Activated B cell treated with CpG ODN at 0.5 μM for 24 hours (primary cell): ENCODE measurements around the gene LZTS2. TPM values are rescaled to one million over a fixed set of nuclear protein-coding genes. Genes with fewer than 3 reads are reported as not detected.

Experiments used
- ATAC-seq: fragments of 200-7000 bp; cut with Tn5 transposase; one replicate; pipeline ENCODE4 v1.10.0; 2021; ENCODE audit warnings: low read depth, mild to moderate bottlenecking, moderate library complexity
- CTCF ChIA-PET: fragments of 350-600 bp; sonication (Branson Sonifier 250); formaldehyde crosslinking; loops from one replicate; lab custom pipeline; 2021; ENCODE audit warnings: antibody characterized with exemption; lab: Charles Lee
- POLR2A ChIA-PET: fragments of 350-600 bp; sonication (Branson Sonifier 250); formaldehyde crosslinking; loops from one replicate; lab custom pipeline; 2021; ENCODE audit warnings: antibody characterized with exemption; lab: Charles Lee
- DNase-seq: peaks from one replicate; pipeline ENCODE4 v3.0.0; 2022
- H3K27ac Mint-ChIP-seq: one replicate; pipeline ENCODE4 v1.8.0; 2020; ENCODE audit warnings: mixed read lengths
- H3K27me3 Mint-ChIP-seq: one replicate; pipeline ENCODE4 v1.8.0; 2021; ENCODE audit warnings: mixed read lengths
- H3K36me3 Mint-ChIP-seq: one replicate; pipeline ENCODE4 v1.8.0; 2021; ENCODE audit warnings: low read depth, mixed read lengths
- H3K4me1 Mint-ChIP-seq: one replicate; pipeline ENCODE4 v1.8.0; 2021; ENCODE audit warnings: mixed read lengths
- H3K4me3 Mint-ChIP-seq: one replicate; pipeline ENCODE4 v1.8.0; 2020; ENCODE audit warnings: mild to moderate bottlenecking, mixed read lengths
- H3K9me3 Mint-ChIP-seq: one replicate; pipeline ENCODE4 v1.8.0; 2020; ENCODE audit warnings: mixed read lengths
- CTCF ChIP-seq: fragments of 200-600 bp; IDR thresholded peaks from one replicate; pipeline ENCODE4 v1.8.0; 2022; ENCODE audit warnings: antibody characterized with exemption, mild to moderate bottlenecking
- intact Hi-C: fragments of 100-400 bp; cut with micrococcal nuclease; formaldehyde crosslinking; loops from one replicate; pipeline ENCODE4 v1.15.1; 2024
- total RNA-seq: library from RNA; stranded (reverse); gene quantifications from 2 replicates; pipeline ENCODE4 v1.2.3, GENCODE V29; 2022

The LZTS2 gene
- total RNA-seq, 1 donor from 2014 or later = 14.9 TPM

- H3K9me3 Mint-ChIP-seq = no peaks in the 10 kb centered on the region
- CTCF ChIA-PET = interaction anchor here (1.1 kb wide), 1 partner anchor 25 kb away, joined by 3 read pairs; the partner anchor contains the start of gene KAZALD1
These were observed 36.5 kb downstream of the LZTS2 start for GRCh38 chr10:101035916-101036702.

GRCh38 chr10:101036726-101037125 lies 37.1 kb downstream of the LZTS2 start:
- Mint-ChIP-seq H3K9me3 (no peaks in the 10 kb centered on the region), H3K4me1 (peaks cover 11% of the 10 kb centered on the region), H3K4me3 (no peak overlapping the region), H3K27me3 (no peaks in the 10 kb centered on the region), H3K27ac (no peak overlapping the region), H3K36me3 (peaks cover 34% of the 10 kb centered on the region)
- TF ChIP-seq CTCF = no peak
- no peak for DNase-seq
- POLR2A ChIA-PET = no interaction called here
- ATAC-seq = no peak
- CTCF ChIA-PET = interaction anchor here (1.1 kb wide), 1 partner anchor 24 kb away, joined by 3 read pairs; the partner anchor contains the start of gene KAZALD1
- intact Hi-C loops = no loop called here

More at GRCh38 chr10:101035916-101036702, 36.5 kb downstream of the LZTS2 start:
- peaks cover 38% of the 10 kb centered on the region for H3K36me3 Mint-ChIP-seq
- POLR2A ChIA-PET = no interaction called here
- no peaks in the 10 kb centered on the region for H3K27me3 Mint-ChIP-seq
- intact Hi-C loops = no loop called here
- peaks cover 16% of the 10 kb centered on the region for H3K4me1 Mint-ChIP-seq
- ATAC-seq (no peak), DNase-seq (no peak)
- no peak overlapping the region for H3K27ac Mint-ChIP-seq
- H3K4me3 Mint-ChIP-seq = no peak overlapping the region
- TF ChIP-seq CTCF = no peak

- intact Hi-C loops = no loop called here
- TF ChIP-seq CTCF = no peak
- POLR2A ChIA-PET = no interaction called here
- no peak overlapping the region for H3K4me3 Mint-ChIP-seq
- CTCF ChIA-PET = interaction anchor here (5.9 kb wide), 1 partner anchor 13 kb away, joined by 37 read pairs; no protein-coding TSS in a partner anchor
- ATAC-seq (no peak), DNase-seq (no peak)
- no peak overlapping the region for H3K27ac Mint-ChIP-seq
- no peaks in the 10 kb centered on the region for H3K9me3 Mint-ChIP-seq
- H3K27me3 Mint-ChIP-seq = no peaks in the 10 kb centered on the region
- H3K4me1 Mint-ChIP-seq = peaks cover 13% of the 10 kb centered on the region
- H3K36me3 Mint-ChIP-seq = peaks cover 39% of the 10 kb centered on the region
These were observed 38.9 kb downstream of the LZTS2 start for GRCh38 chr10:101038484-101038883.

GRCh38 chr10:101040061-101040460 lies 40.5 kb downstream of the LZTS2 start:
- Mint-ChIP-seq H3K36me3 (peaks cover 39% of the 10 kb centered on the region), H3K4me3 (no peak overlapping the region), H3K27ac (no peak overlapping the region), H3K4me1 (peaks cover 13% of the 10 kb centered on the region), H3K9me3 (no peaks in the 10 kb centered on the region), H3K27me3 (peaks cover 2% of the 10 kb centered on the region)
- intact Hi-C loops = loop anchor here (5.0 kb wide), 1 partner anchor 252 kb away; no protein-coding TSS in a partner anchor
- POLR2A ChIA-PET = interaction anchor here (1.2 kb wide), 1 partner anchor 29 kb away, joined by 3 read pairs; no protein-coding TSS in a partner anchor
- no peak for DNase-seq
- CTCF ChIA-PET = interaction anchor here (0.6 to 5.9 kb wide), 9 partner anchors 8 to 108 kb away, joined by 3 to 58 read pairs (median 5); partner anchors contain the start of genes KAZALD1, PDZD7 and SFXN3
- ATAC-seq = no peak
- no peak for TF ChIP-seq CTCF

- DNase-seq = no peak
- Mint-ChIP-seq H3K4me3 (no peak overlapping the region), H3K36me3 (peaks cover 34% of the 10 kb centered on the region), H3K4me1 (peaks cover 13% of the 10 kb centered on the region), H3K27ac (no peak overlapping the region), H3K27me3 (peaks cover 2% of the 10 kb centered on the region), H3K9me3 (no peaks in the 10 kb centered on the region)
- no peak for ATAC-seq
- intact Hi-C loops = loop anchor here (1.0 to 5.0 kb wide), 5 partner anchors 27 to 251 kb away; no protein-coding TSS in a partner anchor
- POLR2A ChIA-PET = interaction anchor here (0.7 to 2.9 kb wide), 8 partner anchors 9 to 1015 kb away, joined by 3 to 14 read pairs (median 6); partner anchors contain the start of genes ARMH3, PDZD7 and SFXN3
- CTCF ChIA-PET = interaction anchor here (0.9 to 5.9 kb wide), 8 partner anchors 9 to 403 kb away, joined by 3 to 58 read pairs (median 30); partner anchors contain the start of genes KAZALD1, PDZD7 and SFXN3
- no peak for TF ChIP-seq CTCF
These were observed 41.2 kb downstream of the LZTS2 start for GRCh38 chr10:101040851-101041250.
